ENCODE results near the gene GOLGA8F.
"Not testable (repeated sequence)": the region's sequence is repeated elsewhere in the genome, so short reads cannot be mapped to it uniquely, and the experiment has no call there.

Gene GOLGA8F, protein sequence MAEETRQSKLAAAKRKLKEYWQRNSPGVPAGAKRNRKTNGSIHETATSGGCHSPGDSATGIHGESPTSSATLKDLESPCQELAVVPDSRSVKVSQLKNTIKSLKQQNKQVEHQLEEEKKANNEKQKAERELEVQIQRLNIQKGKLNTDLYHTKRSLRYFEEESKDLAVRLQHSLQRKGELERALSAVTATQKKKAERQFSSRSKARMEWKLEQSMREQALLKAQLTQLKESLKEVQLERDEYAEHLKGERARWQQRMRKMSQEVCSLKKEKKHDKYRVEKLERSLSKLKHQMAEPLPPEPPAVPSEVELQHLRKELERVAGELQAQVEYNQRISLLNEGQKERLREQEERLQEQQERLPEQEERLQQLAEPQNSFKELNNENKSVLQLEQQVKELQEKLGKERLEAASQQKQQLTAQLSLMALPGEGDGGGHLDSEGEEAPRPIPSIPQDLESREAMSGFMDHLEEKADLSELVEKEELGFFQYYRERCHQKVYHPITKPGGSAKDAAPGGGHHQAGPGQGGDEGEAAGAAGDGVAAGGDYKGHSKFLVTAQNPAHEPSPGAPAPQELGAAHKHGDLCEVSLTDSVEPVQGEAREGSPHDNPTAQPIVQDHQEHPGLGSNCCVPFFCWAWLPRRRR

DNA sequence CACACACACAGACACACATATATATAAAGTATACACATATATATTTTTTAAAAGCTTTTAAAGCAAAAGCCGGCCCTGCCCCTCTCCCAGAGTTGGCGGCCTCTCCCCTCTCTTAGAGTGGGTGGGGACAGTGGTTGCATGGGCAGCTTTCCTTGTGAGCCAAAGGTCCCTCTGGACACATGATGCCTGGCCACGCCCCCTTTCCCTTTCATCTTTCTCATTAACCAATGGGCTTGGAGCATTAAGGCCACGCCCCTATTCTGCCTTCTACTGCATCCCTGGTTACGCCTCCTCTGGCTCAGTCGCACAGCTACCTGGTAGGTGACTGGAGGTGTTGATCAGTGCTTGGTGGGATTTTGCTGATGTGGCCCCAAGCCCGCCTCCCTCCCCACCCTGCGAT lies at the start of gene GOLGA8F:
GOLGA8F (plus strand) TSS at position 301 of the 400 bp plus-strand sequence; CDS start at position 399, 98 bp downstream.
- DNase-seq, result not testable (repeated sequence)

DNA sequence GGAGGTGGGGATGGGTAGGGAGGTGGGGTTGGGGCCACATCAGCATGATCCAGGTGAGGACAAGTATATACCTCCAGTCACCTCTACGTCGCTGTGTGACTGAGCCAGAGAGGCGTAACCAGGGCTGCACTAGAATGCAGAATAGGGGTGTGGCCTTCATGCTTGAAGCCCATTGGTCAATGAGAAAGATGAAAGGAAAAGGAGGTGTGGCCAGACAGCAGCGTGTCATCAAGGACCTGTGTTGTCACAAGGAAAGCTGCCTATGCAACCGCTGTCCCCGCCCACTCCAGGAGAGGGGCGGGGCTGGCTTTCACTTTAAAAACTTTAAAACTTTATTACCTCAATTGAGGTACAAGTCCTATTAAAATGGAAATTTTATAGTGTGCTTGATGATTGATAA lies 20.5 kb upstream of the GOLGA8F start, which contains the start of gene GOLGA6L24:
GOLGA6L24 (minus strand) TSS at position 101 of the 400 bp plus-strand sequence; CDS start at position 40, 61 bp downstream.
- not testable (repeated sequence) for DNase-seq

DNA sequence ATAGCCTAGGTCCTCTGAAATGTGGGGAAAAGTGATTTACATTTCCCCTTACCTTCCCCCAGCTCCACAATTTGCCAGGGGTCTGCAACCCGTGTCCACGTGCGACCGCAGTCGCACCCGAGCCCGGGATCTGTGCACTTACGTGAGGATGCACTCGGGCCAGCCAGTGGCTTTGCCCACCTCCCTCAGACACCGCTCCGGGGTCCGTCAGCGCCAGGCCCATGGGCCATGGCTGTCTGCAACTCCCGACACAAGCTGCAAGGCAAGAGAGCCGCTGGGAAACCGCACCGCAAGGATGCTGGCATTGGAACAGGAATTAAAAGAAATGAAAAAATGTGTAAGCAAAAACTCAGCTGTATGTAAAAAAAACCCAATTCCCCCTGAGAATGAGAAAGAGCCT lies 13.0 kb upstream of the GOLGA8F start:
- DNase-seq, result not testable (repeated sequence)

DNA sequence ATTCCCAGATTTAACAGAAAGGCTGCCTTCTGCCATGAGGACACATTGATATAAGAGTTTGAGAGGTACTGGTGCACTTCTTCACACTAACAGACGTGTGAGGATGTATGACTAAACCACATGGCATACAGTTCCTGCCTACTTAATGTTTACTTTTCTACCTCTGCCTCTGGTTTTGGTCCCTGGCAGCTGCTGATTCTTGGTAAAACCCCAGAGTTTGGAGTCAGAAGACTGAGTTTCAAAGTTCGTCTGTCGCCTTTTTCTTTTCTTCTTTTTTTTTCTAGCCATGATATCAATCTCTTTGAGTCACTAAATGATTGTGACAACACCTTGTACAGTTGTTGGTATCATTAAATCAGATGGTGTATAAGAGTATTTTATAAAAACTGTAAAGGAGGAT lies 1.6 kb downstream of the GOLGA8F start:
- not testable (repeated sequence) for DNase-seq

DNA sequence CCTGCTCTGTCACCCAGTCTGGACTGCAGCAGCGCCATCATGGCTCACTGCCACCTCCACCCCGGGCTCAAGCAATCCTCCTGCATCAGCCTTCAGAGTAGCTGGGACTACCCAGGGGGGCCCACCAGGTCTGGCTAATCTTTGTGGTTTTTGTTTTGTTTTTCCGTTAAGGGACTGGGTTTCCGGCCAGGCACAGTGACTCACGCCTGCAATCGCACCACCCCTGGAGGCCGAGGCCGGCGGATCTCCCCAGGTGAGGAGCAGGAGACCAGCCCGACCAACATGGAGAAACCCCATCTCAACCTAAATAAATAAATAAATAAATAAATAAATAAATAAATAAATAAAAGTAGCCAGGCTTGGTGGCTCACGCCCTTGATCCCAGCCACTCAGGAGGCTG lies 17.6 kb downstream of the GOLGA8F start:
- not testable (repeated sequence) for DNase-seq

DNA sequence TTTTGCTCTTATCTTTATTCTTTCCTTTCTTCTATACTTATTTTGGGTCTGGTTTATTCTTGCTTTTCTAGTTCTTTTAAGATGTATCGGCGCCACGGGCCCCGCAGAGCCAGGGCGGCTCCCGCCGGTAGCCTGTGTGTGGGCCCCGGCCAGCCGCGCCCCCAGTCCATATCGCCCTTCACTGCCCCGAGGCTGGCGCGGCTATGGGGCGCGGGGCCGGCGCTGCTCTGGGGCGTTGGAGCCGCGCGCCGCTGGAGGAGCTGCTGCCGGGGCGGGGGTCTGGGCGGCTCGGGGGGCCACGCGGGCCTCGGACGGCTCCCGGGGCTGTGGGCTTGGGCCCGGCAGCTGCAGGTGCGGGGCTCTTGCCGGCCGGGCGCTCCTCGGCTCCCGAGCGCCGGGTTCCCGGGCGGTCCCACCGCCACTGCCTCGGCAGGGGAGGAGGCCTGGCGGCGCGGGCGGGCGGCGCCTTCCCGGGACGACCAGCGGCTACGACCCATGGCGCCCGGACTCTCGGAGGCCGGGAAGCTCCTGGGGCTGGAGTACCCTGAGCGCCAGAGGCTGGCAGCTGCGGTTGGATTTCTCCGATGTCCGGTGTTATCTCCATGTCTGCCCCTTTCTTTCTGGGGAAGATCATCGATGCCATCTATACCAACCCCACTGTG lies 24.4 kb downstream of the GOLGA8F start:
- DNase-seq, result not testable (repeated sequence)

DNA sequence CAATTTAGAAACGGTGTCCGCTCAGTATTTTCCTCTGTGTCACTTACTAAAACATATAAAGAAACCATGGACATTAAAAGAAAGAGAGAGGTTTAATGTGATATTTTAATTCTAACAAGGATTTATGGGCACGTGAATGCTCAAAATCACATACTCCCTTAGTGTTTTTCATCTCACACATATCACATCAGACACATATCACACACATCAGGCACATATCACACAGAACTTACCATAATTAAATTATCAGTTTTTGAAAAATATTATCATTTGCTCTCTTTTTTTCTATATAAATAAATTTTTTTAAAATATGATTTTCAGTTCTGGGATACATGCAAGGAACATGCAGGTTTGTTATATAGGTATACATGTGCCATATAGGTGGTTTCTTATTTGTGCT lies 42.0 kb downstream of the GOLGA8F start:
- not testable (repeated sequence) for DNase-seq

DNA sequence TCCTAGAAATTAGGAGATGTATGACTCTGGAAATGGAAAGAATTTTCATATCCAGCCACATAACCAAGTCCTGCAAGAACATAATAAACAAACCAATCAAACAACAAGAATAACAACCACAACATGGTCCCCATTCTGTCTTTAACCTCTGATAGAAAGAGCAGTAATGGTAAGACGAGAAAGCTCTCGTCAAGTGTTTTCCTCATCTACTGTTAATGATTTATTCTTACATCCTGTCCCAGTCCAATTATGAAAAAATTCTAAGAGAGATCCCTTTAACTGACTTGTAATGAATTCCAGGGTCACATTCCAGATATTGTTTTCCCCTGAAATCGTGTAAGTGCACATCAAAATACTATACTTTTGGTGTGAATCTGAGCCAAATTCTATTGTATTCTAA lies 57.1 kb downstream of the GOLGA8F start:
- DNase-seq, result not testable (repeated sequence)
